GM18508 (cell line): ENCODE measurements around the gene AACS.

Source experiments
- ATAC-seq: cut with Tn5 transposase; IDR thresholded peaks from one replicate; pipeline ENCODE4 v1.9.1; 2021; ENCODE audit warnings: moderate number of reproducible peaks; ENCODE audit not compliant: insufficient read depth, unreplicated experiment

The AACS gene

DNA sequence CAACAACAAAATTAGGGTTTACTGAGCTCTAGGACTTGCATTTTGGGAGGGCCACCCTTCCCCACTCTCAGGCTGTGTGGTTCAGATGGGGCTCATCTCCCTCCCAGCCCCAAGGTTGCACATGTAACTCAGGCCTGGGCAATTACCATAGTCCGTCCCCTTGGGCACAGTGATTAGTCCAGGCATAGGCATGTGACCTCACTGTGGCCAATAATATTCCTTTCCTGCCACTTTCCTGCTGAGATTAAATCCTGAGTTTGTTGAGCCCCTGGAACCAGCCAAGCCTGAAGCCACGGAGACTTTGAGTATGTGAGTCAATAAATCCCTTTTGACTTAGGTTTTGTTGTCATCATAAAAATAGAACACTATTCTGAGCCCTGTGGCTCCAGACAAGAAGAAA lies 113.0 kb downstream of the AACS start:
- no peak for ATAC-seq

DNA sequence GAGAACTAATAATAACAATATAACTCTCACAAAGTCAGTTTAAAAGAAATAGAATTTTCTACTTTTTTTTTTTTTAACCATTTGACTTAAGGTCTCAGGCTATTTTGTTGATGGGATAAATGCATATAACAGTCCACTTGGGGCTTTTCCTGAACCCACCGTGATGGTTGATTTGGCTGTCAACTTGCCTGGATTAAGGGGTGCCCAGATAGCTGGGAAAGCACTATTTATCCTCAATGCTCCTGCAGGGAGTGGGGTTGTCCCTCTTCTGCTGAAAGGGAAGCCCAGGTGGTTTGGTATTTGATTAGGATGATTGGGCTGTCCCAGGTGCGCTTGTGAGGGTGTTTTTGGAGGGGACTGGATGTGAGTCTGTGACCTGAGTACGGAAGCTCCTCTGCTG lies 114.9 kb downstream of the AACS start:
- no peak for ATAC-seq

DNA sequence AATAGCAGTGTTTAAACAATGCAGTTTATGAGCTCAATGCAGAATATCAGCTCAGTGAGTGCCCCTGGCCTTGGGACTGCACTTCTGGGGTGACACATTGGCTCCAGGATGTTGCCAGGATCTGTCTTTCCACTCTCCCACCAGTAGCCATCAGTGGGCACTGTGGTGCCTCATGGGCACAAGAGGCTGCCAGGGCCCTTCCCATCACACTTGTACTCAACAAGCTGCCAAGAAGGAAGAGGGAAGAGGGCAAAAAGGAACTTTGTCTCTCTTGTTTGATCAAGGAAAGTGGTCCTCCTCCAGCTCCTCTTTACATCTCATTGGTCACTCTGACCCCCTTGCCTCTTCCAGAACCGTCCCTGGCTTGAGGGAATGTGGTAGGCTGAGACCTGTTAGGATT lies 115.9 kb downstream of the AACS start:
- no peak for ATAC-seq

DNA sequence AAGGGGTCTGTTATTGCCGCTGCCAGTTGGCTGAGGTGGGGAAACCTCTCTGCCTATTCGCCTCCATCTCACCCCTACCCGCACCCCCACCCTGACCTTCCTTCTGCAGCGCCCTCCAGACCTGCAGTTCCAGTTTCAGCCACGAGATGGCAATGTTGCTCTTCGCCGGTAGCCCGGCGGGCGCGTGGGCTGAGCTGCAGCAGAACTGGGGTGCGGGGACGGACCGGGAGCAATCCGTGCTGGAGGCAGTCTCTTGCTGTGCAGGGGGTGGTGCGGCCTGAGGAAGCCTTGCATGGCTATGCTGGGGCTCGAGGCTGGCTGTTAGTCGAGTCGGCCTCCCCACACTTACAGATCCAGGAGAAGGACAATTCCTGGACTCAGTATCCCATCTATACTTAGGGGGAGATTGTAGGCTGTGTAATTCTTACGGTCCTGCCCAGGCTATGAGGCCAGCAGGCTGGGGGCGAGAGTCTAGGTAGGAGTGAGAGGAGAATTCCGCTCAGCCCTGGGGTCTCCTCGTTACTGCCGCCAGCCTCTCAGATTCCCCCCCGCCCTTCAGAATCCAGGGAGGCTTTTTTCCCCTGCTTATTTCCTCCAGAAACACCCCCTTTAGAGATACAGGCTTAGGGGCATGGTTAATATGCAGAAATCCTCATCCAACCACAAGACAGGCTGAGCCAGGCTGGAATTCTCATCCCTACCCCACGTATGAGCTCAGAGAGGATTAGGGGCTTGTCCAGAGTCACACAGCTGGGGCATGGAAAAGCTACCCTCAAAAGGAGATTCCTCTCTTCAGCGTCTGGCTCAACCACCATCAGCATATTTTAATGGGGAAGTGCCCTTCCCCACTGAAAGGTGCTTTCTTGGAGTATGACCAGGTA lies 118.2 kb downstream of the AACS start:
- ATAC-seq, result peak; percentile 72

DNA sequence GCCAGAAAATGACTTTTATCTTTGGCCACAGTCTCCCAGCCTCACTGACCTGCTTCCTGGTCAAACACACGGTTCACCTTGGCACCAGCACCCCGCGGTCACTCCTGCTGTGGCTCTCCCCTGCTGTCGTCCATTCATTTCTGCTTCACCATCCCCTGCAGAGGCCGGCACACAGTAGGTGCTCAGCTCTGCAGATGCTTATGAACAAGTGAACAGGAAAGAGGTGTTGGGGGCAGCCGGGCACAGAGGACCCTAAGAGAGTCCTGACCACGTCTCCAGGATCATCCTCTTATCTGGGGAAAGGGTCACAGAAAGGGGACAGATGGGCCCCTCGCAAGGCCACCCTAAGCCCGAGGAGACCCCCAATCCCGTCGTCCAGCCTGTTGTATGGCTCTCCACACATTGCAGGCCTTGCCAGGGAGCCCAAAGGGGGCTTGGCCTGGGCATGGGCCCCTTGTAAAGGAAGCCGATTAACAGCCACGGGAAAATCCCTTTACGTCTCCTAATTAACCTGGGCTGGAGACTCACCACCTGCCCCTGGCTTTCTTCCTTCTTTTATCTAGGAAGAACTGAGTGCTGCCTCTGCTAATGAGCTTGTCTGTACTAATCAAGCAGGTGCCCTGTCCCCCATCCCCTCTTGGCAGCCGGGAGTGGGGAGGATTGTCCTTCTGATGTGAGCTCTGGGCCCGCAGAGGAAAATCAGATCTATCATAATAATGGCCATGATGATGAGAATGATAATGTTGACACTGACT lies 119.2 kb downstream of the AACS start:
- no peak for ATAC-seq

DNA sequence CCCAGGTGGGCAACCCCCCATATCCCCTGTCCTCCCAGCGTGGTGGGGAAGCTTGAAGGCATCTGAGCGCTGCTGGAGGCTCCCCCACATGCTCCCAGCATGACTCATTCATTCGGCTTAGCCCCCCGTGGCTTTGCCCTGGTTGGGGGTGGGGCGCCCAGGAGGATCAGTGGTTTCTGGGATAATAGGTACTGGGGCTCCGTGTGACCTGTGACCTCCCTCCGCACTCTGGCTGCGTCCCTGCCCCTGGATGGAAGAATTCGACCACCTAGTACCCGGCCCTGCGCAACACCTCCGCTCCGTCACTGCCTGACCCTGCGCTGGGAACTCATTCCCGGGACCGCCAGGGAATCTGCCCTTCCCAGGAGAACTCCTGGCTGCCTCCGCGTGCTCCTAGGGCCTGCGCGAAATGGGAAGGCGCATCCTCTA lies 120.1 kb downstream of the AACS start:
- ATAC-seq, result no peak

DNA sequence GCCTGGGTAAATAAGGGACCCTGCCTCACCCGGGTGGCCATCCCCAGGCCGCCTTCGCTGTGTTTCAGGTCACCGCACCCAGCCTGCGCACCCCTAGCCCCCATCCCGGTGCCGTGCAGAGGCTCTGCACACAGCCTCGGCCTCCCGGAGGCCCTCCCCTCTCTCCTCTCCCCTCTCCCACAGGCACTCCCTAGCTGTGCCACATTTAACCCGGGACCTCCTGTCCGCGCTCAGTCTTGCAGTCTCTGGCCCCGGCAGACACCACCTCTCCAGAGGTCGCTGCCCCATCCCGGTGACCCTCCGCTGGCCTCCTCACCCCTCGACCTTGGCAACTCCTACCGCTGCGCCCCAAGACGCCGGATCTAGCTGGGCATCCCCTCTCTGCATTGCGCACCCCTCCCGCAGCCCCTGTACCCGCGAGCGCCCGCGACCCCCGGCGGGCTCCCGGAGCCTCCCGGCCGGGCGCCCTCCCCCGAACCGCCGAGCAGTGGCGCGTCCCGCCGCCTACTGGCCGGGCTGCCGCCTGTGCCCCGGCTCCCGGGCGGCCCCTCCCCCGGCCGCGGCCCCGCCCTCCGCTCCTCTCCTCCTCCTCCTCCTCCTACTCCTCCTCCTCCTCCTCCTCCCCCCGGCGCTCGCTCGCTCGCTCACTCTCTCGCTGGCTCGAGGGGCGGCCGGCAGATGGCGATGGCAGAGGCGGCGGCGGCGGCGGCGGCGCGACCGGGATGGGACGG lies 120.7 kb downstream of the AACS start, which contains the start of gene TMEM132B:
TSS of gene TMEM132B (plus strand) at position 647 of the 731 bp plus-strand sequence.
- ATAC-seq, result no peak

DNA sequence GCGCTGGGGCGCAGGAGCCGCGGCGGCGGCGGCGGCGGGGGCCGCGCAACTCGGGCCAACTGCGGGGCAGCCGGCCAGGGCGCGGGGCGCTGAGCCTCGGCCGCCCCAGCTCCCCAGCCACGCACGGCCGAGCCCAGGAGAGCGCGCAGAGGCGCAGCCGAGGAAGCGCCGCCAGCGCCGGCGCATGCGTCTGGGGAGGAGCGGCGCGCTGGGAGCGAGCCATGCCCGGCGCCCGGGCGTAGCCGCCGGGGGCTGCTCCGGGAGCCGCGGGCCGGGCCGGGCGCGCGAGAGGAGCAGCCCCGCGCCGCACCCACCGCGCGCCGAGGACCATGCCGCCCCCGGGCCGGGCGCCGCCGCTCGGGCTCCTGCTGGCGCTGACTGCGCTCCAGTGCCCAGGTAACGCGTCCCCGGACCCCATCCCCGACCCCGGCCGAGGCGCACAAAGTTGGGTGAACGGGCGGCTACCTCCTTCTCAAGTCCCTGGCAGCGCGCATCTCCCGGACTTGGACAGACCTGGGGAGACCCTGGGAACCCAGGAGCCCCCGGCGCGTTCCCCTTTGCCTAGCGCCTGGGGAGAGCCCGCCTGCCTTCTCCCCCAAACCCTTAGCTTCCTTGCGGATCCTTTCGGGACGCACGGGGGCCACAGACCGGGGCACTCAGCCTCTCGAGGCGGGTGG lies 121.4 kb downstream of the AACS start:
- ATAC-seq, result no peak

DNA sequence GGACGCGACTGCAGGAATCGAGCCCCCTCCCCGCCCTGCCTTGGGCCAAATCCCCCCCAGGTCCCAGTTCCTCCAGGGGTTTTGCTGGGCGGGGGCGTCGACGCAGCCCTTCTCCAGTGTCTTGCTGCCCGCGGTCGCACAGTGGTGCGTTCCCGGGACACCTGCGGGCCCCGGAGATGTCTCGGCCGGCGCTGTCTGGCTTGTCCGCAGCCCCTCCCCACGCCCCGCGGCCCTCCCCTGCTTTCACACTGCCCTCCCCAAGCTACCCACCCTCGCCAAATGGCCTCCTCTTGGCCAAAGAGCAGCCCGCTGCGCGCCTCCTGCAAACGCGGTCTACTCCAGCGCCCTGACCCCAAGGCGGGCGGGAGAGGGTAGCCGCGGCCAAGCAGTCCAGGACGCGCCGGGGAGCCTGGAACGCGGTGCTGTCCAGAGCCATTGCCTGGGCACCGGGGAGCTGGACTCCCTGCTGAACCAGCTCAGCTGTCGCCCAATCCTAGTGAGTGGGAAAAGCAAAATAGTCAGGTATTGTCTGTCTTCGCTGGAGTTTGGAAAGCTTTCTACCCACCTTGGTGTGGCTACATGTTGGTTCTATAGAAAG lies 122.0 kb downstream of the AACS start:
- ATAC-seq, result no peak

DNA sequence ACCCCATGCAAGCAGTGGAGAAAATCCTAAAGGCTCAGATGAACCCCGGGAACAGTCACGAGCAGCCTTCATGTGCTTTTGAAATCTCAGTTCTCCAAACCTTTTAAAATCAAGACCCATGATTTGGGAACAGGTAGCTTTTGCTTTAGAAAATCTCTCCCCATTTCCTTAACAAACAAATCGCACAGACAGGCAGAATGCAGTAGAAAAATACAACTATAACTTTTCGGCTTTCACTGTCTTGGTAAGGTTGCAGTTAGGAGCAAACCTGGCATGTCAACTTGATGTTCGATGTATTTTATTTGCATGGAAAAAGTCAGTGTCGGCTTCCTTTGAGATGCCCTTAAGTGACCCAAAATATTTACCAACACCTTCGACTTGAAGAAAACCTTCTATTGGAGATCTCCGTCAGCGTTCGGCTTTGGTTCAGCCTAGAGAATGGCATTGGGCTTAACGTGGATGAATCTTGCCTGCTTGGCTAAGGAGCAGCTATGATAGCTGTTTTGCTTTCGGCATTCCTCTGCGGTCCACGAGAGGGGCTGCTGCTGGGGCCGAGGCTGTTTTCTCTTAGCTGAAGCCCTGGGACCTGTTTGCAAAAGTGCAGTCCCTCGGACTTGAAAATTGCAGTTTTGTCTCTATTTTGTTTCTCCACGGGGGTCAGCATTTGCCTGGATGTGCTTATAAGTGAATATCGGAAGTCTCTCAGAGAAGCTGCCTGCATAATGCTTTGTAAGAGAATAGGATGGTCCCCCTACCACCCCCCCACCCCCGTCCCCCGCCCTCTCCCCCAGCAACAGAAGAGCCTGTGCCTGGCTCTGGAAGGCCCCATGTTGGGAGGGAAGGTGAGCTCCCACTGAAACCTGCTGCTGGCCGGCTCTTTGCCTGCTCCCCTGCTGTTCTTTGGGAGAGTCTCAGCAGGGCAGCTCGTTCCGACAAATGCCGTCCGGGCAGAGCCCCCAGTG lies 122.8 kb downstream of the AACS start:
- no peak for ATAC-seq

DNA sequence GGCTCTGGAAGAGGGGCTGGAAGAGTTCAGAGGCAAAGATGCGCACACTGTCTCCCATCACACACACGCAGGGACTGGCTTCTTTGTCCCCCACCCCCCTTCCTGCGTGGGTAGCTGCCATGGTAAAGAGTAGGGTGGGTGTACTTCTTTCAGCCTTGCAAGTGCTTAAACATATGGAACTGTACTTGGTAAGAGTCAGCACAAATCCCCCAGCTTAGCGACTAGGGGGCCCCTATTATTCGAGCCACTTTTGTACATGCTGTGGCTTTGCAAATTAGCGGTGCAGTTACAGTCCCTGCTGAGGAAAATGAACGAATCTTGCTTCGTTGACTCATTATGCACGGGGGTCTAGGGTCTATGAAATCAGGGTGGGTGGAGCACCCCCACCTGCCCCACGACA lies 123.8 kb downstream of the AACS start:
- ATAC-seq, result no peak

DNA sequence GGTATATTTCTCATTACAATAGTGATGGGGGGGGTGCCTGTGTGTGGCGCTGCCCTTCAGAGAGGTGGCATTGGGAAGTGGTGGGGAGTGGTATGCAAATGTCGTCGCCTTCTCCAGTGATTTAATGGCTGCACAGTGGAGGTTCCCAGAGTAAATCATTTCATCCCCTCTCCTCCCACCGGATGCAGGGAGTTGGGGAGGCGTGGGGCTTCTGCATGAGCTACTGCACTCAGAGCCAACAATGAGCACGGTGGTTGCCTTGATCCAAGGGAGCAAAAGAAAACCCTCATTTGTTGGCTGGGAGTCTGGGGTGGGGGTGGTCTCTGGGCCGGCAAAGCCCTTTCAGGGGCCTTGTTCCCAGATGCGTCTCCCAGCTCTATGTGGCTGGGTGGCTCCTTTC lies 124.3 kb downstream of the AACS start:
- no peak for ATAC-seq

DNA sequence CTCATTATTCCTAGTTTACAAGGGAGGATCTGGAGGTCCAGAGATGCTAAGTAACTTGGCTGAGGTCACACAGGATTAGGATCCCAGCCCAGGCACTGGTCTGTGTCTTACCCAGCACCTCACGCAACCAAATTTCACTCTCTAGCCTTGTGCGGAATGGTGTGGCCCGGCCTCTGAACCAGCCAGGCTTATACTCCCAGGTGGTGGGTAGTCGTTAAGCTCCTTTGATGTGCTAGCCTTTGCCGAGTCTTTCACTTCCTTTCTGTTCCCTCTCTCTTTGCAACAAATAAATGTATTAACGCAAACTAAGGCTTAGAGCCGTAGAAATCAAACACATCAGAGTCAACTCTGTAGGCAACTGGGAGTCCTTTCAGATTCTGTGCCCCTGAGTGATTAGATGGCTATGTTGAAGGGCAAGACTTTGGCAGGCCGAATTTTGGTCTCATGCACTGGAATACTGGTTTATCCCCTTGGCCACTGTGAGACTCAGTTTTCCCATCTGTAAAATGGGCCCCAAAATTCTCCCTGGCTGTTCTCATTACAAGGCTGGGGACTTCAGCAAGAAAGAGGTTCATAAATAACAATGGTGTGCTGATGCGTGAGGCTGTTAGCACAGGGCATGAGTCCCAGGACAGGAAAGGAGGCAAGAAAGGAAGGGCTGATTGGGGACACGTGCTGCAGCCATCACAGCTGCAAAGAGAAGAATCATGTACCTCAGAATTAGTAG lies 126.3 kb downstream of the AACS start:
- no peak for ATAC-seq

DNA sequence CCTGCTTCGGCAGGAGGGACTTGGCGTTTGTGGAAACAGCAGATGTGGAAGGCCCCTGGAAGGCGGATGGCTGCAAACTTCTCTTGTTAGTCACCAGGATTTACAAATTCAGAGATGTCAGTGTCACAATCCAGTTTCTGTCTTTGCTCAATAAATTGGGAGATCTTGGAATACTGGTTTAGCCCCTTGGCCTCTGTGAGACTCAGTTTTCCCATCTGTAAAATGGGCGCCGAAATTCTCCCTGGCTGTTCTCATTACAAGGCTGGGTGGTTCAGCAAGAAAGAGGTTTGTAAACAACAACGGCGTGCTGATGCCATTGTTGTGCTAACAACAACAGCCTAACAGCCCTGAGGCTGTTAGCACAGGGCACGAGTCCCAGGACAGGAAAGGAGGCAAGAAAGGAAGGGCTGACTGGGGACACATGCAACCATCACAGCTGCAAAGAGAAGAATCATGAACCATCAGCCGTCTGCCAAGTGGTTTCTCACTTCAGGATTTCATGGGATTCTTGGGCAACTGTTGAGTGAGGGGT lies 127.5 kb downstream of the AACS start:
- no peak for ATAC-seq
